Left ventricle myocardium inferior (tissue), 1 donor: ENCODE data around the gene KANSL1. TPM values are rescaled to one million over a fixed set of nuclear protein-coding genes. Genes with fewer than 3 reads are reported as not detected.

Experiments used
- DNase-seq: peaks from one replicate; pipeline ENCODE4 v3.0.0-alpha.2; 2020
- H3K27ac ChIP-seq: fragments of 200-600 bp; replicated peaks from 2 replicates; pipeline ENCODE4 v1.8.0; 2021
- H3K27me3 ChIP-seq: fragments of 200-600 bp; 2 replicates; pipeline ENCODE4 v1.8.0; 2021; ENCODE audit warnings: low read depth
- H3K36me3 ChIP-seq: fragments of 200-600 bp; 2 replicates; pipeline ENCODE4 v1.8.0; 2021
- H3K4me1 ChIP-seq: fragments of 200-600 bp; 2 replicates; pipeline ENCODE4 v1.8.0; 2021
- H3K4me3 ChIP-seq: fragments of 200-600 bp; 2 replicates; pipeline ENCODE4 v1.8.0; 2021; ENCODE audit warnings: mild to moderate bottlenecking, moderate library complexity
- H3K9me3 ChIP-seq: fragments of 200-600 bp; replicated peaks from 2 replicates; pipeline ENCODE4 v1.8.0; 2021
- CTCF ChIP-seq: fragments of 200-600 bp; IDR thresholded peaks from 2 replicates; pipeline ENCODE4 v1.8.0; 2021; ENCODE audit warnings: antibody characterized with exemption, mild to moderate bottlenecking, borderline replicate concordance
- intact Hi-C: fragments of 100-400 bp; cut with micrococcal nuclease; formaldehyde crosslinking; loops from one replicate; pipeline ENCODE4 v1.11.0; 2022
- total RNA-seq: library from RNA; stranded (reverse); fragmentation: NEBNext Ultra II Directional; extraction: Animal tissue kit (Norgen Biotek cat#: 25700); gene quantifications from one replicate; pipeline ENCODE4 v1.2.1, GENCODE V29; 2021
- donor health status: DM: no; HTN: yes; CAD: no; lungs with severe emphysema.

The KANSL1 gene
- total RNA-seq, 1 donor from 2014 or later, result 23.7 TPM

GRCh38 chr17:46078675-46079074 lies 114.6 kb downstream of the KANSL1 start:
- Histone ChIP-seq H3K4me1 (peaks cover 53% of the 10 kb centered on the region), H3K9me3 (no peaks in the 10 kb centered on the region), H3K27ac (no peak overlapping the region), H3K36me3 (peaks cover 8% of the 10 kb centered on the region), H3K27me3 (no peaks in the 10 kb centered on the region), H3K4me3 (no peak overlapping the region)
- DNase-seq, result no peak
- TF ChIP-seq CTCF, result no peak
- intact Hi-C loops, result no loop called here

- H3K27ac ChIP-seq, result no peak overlapping the region
- H3K4me1 ChIP-seq, result peaks cover 63% of the 10 kb centered on the region
- no peak overlapping the region for H3K4me3 ChIP-seq
- DNase-seq, result no peak
- TF ChIP-seq CTCF, result no peak
- intact Hi-C loops, result no loop called here
- H3K36me3 ChIP-seq, result no peaks in the 10 kb centered on the region
- H3K27me3 ChIP-seq, result no peaks in the 10 kb centered on the region
- H3K9me3 ChIP-seq, result no peaks in the 10 kb centered on the region
These were observed 118.7 kb downstream of the KANSL1 start for GRCh38 chr17:46074540-46074939.

GRCh38 chr17:46072998-46073397 lies 120.2 kb downstream of the KANSL1 start:
- intact Hi-C loops, result no loop called here
- TF ChIP-seq CTCF, result no peak
- H3K27ac ChIP-seq, result no peak overlapping the region
- no peaks in the 10 kb centered on the region for H3K36me3 ChIP-seq
- H3K27me3 ChIP-seq, result no peaks in the 10 kb centered on the region
- H3K4me1 ChIP-seq, result peaks cover 50% of the 10 kb centered on the region
- no peak for DNase-seq
- no peak overlapping the region for H3K4me3 ChIP-seq
- no peaks in the 10 kb centered on the region for H3K9me3 ChIP-seq

GRCh38 chr17:46071796-46072195 lies 121.4 kb downstream of the KANSL1 start:
- Histone ChIP-seq H3K9me3 (no peaks in the 10 kb centered on the region), H3K36me3 (peaks cover 6% of the 10 kb centered on the region), H3K4me3 (no peak overlapping the region), H3K27me3 (no peaks in the 10 kb centered on the region), H3K4me1 (peaks cover 48% of the 10 kb centered on the region), H3K27ac (no peak overlapping the region)
- DNase-seq, result no peak
- no peak for TF ChIP-seq CTCF
- intact Hi-C loops, result no loop called here

- Histone ChIP-seq H3K27me3 (no peaks in the 10 kb centered on the region), H3K27ac (no peak overlapping the region), H3K9me3 (no peaks in the 10 kb centered on the region), H3K4me3 (no peak overlapping the region), H3K36me3 (peaks cover 43% of the 10 kb centered on the region), H3K4me1 (peaks cover 4% of the 10 kb centered on the region)
- DNase-seq, result no peak
- intact Hi-C loops, result no loop called here
- TF ChIP-seq CTCF, result no peak
These were observed 128.8 kb downstream of the KANSL1 start for GRCh38 chr17:46064460-46064859.

- H3K9me3 ChIP-seq, result no peaks in the 10 kb centered on the region
- H3K27me3 ChIP-seq, result no peaks in the 10 kb centered on the region
- intact Hi-C loops, result no loop called here
- H3K36me3 ChIP-seq, result peaks cover 49% of the 10 kb centered on the region
- no peak overlapping the region for H3K4me3 ChIP-seq
- H3K27ac ChIP-seq, result no peak overlapping the region
- peaks cover 16% of the 10 kb centered on the region for H3K4me1 ChIP-seq
- no peak for DNase-seq
- TF ChIP-seq CTCF, result no peak
These were observed 130.0 kb downstream of the KANSL1 start for GRCh38 chr17:46063241-46063640.
